ENCODE results near the gene PLA2G4F. TPM values are rescaled to one million over a fixed set of nuclear protein-coding genes. Genes with fewer than 3 reads are reported as not detected.
A peak's percentile ranks its signal among the peaks of the same experiment; 100 is the strongest.

PLA2G4F gene
- total RNA-seq, 1 donor from 2014 or later: 5.2 TPM

GRCh38 chr15:42166225-42166940, 9.9 kb upstream of the PLA2G4F start:
- DNase-seq: no peak
- intact Hi-C loops (cut with micrococcal nuclease): no loop called here
- no peak for ATAC-seq

- no peak for ATAC-seq
- no peak for DNase-seq
- intact Hi-C loops (cut with micrococcal nuclease): no loop called here
Measured at GRCh38 chr15:42165106-42165505, 8.7 kb upstream of the PLA2G4F start.

GRCh38 chr15:42163947-42164550, 7.6 kb upstream of the PLA2G4F start:
- DNase-seq: no peak
- intact Hi-C loops (cut with micrococcal nuclease): no loop called here

GRCh38 chr15:42163291-42163690, 6.9 kb upstream of the PLA2G4F start:
- DNase-seq (no peak), ATAC-seq (no peak)
- intact Hi-C loops (cut with micrococcal nuclease): no loop called here

More at GRCh38 chr15:42163947-42164550, 7.6 kb upstream of the PLA2G4F start:
- no peak for ATAC-seq

- ATAC-seq (no peak), DNase-seq (no peak)
- intact Hi-C loops (cut with micrococcal nuclease): no loop called here
Measured at GRCh38 chr15:42160136-42160535, 3.7 kb upstream of the PLA2G4F start.

- ATAC-seq (peak; percentile 88), DNase-seq (peak; percentile 89)
- intact Hi-C loops (cut with micrococcal nuclease): no loop called here
Measured at GRCh38 chr15:42159381-42160015, 3.1 kb upstream of the PLA2G4F start.

GRCh38 chr15:42158941-42159340, 2.5 kb upstream of the PLA2G4F start:
- intact Hi-C loops (cut with micrococcal nuclease): no loop called here
- no peak for DNase-seq
- peak; percentile 4 for ATAC-seq

- ATAC-seq (no peak), DNase-seq (no peak)
- intact Hi-C loops (cut with micrococcal nuclease): no loop called here
Measured at GRCh38 chr15:42157981-42158765, 1.7 kb upstream of the PLA2G4F start.

- ATAC-seq (no peak), DNase-seq (no peak)
- intact Hi-C loops (cut with micrococcal nuclease): no loop called here
Measured at GRCh38 chr15:42157381-42157780, 945 bp upstream of the PLA2G4F start.

- intact Hi-C loops (cut with micrococcal nuclease): no loop called here
- ATAC-seq (no peak), DNase-seq (no peak)
Measured at GRCh38 chr15:42155546-42156242, 742 bp downstream of the PLA2G4F start.

GRCh38 chr15:42154956-42155355, 1.5 kb downstream of the PLA2G4F start:
- intact Hi-C loops (cut with micrococcal nuclease): no loop called here
- DNase-seq (no peak), ATAC-seq (no peak)

GRCh38 chr15:42154212-42154941, 2.1 kb downstream of the PLA2G4F start:
- DNase-seq (no peak), ATAC-seq (no peak)
- intact Hi-C loops (cut with micrococcal nuclease): no loop called here

GRCh38 chr15:42153874-42154211, 2.6 kb downstream of the PLA2G4F start:
- intact Hi-C loops (cut with micrococcal nuclease): no loop called here
- ATAC-seq (no peak), DNase-seq (no peak)

- intact Hi-C loops (cut with micrococcal nuclease): no loop called here
- no peak for DNase-seq
- no peak for ATAC-seq
Measured at GRCh38 chr15:42152921-42153698, 3.3 kb downstream of the PLA2G4F start.

GRCh38 chr15:42152196-42152920, 4.1 kb downstream of the PLA2G4F start:
- ATAC-seq (peak; percentile 82), DNase-seq (peak; percentile 74)
- intact Hi-C loops (cut with micrococcal nuclease): no loop called here

- no peak for DNase-seq
- peak; percentile 1 for ATAC-seq
- intact Hi-C loops (cut with micrococcal nuclease): no loop called here
Measured at GRCh38 chr15:42151736-42152135, 4.7 kb downstream of the PLA2G4F start.

GRCh38 chr15:42151141-42151561, 5.3 kb downstream of the PLA2G4F start:
- ATAC-seq: no peak
- DNase-seq: no peak
- intact Hi-C loops (cut with micrococcal nuclease): no loop called here

Data from left ventricle myocardium superior (tissue), 1 donor.